ENCODE results near the gene GPR141. TPM values are rescaled to one million over a fixed set of nuclear protein-coding genes. Genes with fewer than 3 reads are reported as not detected.

GPR141 gene
- total and polyA plus RNA-seq, 9 of the 15 experiments (the other 6 are each of a cell fraction or from before 2014, with no cell fraction given): not detected

DNA sequence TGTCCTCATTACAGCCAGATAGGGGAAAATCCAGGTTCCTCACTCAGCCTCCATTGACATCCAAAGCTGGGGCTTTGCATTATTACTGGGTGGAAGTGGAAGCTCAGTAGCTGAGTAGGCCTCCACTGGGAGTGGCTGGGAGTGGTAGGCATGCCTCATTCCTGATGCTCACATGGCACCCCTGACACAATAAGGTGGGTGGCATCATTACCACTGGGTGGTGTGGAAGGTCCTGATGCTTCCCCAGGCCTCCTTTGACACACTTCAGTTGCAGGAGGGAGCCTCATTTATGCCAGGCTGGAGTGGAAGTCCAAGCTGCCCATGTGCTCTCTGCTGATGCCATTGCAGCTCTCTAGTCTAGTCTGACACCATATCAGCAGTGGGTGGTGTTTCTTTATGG lies 48.2 kb upstream of the GPR141 start (continued):
- TF ChIP-seq, protein P1, sequence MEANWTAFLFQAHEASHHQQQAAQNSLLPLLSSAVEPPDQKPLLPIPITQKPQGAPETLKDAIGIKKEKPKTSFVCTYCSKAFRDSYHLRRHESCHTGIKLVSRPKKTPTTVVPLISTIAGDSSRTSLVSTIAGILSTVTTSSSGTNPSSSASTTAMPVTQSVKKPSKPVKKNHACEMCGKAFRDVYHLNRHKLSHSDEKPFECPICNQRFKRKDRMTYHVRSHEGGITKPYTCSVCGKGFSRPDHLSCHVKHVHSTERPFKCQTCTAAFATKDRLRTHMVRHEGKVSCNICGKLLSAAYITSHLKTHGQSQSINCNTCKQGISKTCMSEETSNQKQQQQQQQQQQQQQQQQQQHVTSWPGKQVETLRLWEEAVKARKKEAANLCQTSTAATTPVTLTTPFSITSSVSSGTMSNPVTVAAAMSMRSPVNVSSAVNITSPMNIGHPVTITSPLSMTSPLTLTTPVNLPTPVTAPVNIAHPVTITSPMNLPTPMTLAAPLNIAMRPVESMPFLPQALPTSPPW (CRISPR knock-in tag; IDR thresholded peaks at IDR 0.05): no peak
- TF ChIP-seq, protein P2, sequence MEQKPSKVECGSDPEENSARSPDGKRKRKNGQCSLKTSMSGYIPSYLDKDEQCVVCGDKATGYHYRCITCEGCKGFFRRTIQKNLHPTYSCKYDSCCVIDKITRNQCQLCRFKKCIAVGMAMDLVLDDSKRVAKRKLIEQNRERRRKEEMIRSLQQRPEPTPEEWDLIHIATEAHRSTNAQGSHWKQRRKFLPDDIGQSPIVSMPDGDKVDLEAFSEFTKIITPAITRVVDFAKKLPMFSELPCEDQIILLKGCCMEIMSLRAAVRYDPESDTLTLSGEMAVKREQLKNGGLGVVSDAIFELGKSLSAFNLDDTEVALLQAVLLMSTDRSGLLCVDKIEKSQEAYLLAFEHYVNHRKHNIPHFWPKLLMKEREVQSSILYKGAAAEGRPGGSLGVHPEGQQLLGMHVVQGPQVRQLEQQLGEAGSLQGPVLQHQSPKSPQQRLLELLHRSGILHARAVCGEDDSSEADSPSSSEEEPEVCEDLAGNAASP (IDR thresholded peaks at IDR 0.05): no peak
- TF ChIP-seq PRMT5 (CRISPR knock-in tag; IDR thresholded peaks at IDR 0.05): no peak
- TF ChIP-seq, protein P3, sequence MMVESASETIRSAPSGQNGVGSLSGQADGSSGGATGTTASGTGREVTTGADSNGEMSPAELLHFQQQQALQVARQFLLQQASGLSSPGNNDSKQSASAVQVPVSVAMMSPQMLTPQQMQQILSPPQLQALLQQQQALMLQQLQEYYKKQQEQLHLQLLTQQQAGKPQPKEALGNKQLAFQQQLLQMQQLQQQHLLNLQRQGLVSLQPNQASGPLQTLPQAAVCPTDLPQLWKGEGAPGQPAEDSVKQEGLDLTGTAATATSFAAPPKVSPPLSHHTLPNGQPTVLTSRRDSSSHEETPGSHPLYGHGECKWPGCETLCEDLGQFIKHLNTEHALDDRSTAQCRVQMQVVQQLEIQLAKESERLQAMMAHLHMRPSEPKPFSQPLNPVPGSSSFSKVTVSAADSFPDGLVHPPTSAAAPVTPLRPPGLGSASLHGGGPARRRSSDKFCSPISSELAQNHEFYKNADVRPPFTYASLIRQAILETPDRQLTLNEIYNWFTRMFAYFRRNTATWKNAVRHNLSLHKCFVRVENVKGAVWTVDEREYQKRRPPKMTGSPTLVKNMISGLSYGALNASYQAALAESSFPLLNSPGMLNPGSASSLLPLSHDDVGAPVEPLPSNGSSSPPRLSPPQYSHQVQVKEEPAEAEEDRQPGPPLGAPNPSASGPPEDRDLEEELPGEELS (CRISPR knock-in tag; IDR thresholded peaks at IDR 0.05; ENCODE audit: borderline replicate concordance): no peak
- TF ChIP-seq, protein P4, sequence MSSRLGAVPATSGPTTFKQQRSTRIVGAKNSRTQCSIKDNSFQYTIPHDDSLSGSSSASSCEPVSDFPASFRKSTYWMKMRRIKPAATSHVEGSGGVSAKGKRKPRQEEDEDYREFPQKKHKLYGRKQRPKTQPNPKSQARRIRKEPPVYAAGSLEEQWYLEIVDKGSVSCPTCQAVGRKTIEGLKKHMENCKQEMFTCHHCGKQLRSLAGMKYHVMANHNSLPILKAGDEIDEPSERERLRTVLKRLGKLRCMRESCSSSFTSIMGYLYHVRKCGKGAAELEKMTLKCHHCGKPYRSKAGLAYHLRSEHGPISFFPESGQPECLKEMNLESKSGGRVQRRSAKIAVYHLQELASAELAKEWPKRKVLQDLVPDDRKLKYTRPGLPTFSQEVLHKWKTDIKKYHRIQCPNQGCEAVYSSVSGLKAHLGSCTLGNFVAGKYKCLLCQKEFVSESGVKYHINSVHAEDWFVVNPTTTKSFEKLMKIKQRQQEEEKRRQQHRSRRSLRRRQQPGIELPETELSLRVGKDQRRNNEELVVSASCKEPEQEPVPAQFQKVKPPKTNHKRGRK (tag; IDR thresholded peaks at IDR 0.05): no peak
- TF ChIP-seq ZFP36 (IDR thresholded peaks at IDR 0.05; ENCODE audit: low read depth, low read length, partially characterized antibody): no peak
- TF ChIP-seq CC2D1A (IDR thresholded peaks at IDR 0.05): no peak
- no peak for TF ChIP-seq BRD9 (IDR thresholded peaks at IDR 0.05; ENCODE audit: low read depth, partially characterized antibody)
- no peak for TF ChIP-seq NR1H2 (CRISPR knock-in tag; IDR thresholded peaks at IDR 0.05)
- no peak for TF ChIP-seq HIVEP1 (CRISPR knock-in tag; IDR thresholded peaks at IDR 0.05)

All from K562 (cell line).